Activated T-cell treated with anti-CD3 and anti-CD28 coated beads, Interleukin-2, amount 50 U/mL, for 48 hours (primary cell): Measurements from ENCODE around the gene BMPR1B.
"Not testable (repeated sequence)": the region's sequence is repeated elsewhere in the genome, so short reads cannot be mapped to it uniquely, and the experiment has no call there.

ENCODE experiments used
- DNase-seq, 2 experiments: peaks; one replicate each; pipeline ENCODE4 v3.0.0-alpha.2; 2020

BMPR1B gene

GRCh38 chr4:94841166-94841863 is 83.6 kb downstream of the BMPR1B start:
- DNase-seq, result not testable (repeated sequence)

GRCh38 chr4:94841864-94842221 is 84.1 kb downstream of the BMPR1B start:
- no peak for DNase-seq

GRCh38 chr4:94843216-94843615 is 85.5 kb downstream of the BMPR1B start:
- no peak for DNase-seq

GRCh38 chr4:94848326-94848725 is 90.6 kb downstream of the BMPR1B start:
- no peak for DNase-seq

- DNase-seq, result no peak
These were observed 92.1 kb downstream of the BMPR1B start for GRCh38 chr4:94849901-94850300.

GRCh38 chr4:94852616-94853015 is 94.9 kb downstream of the BMPR1B start:
- no peak for DNase-seq

GRCh38 chr4:94856030-94856429 is 98.3 kb downstream of the BMPR1B start:
- no peak for DNase-seq

- DNase-seq, result no peak
These were observed 112.4 kb downstream of the BMPR1B start for GRCh38 chr4:94870146-94870545.

GRCh38 chr4:94871644-94872305 is 114.0 kb downstream of the BMPR1B start:
- DNase-seq, result no peak

GRCh38 chr4:94877973-94878372 is 120.2 kb downstream of the BMPR1B start:
- DNase-seq, result no peak

GRCh38 chr4:94880956-94881355 is 123.2 kb downstream of the BMPR1B start:
- DNase-seq, result no peak

- DNase-seq, result no peak
These were observed 125.0 kb downstream of the BMPR1B start for GRCh38 chr4:94882756-94883155.

- no peak for DNase-seq
These were observed 129.3 kb downstream of the BMPR1B start for GRCh38 chr4:94887027-94887426.

- no peak for DNase-seq
These were observed 131.8 kb downstream of the BMPR1B start for GRCh38 chr4:94889523-94889922.

GRCh38 chr4:94889946-94890345 is 132.2 kb downstream of the BMPR1B start:
- no peak for DNase-seq

- DNase-seq, result no peak
These were observed 132.8 kb downstream of the BMPR1B start for GRCh38 chr4:94890579-94890978.

GRCh38 chr4:94892051-94892450 is 134.3 kb downstream of the BMPR1B start:
- no peak for DNase-seq

- no peak for DNase-seq
These were observed 137.3 kb downstream of the BMPR1B start for GRCh38 chr4:94895081-94895480.

GRCh38 chr4:94897023-94897422 is 139.3 kb downstream of the BMPR1B start:
- DNase-seq, result no peak

- DNase-seq, result no peak
These were observed 147.8 kb downstream of the BMPR1B start for GRCh38 chr4:94905511-94905910.

GRCh38 chr4:94909645-94910044 is 151.9 kb downstream of the BMPR1B start:
- DNase-seq, result no peak

- no peak for DNase-seq
These were observed 153.4 kb downstream of the BMPR1B start for GRCh38 chr4:94911106-94911505.

- no peak for DNase-seq
These were observed 154.9 kb downstream of the BMPR1B start for GRCh38 chr4:94912606-94913005.

GRCh38 chr4:94913316-94913715 is 155.6 kb downstream of the BMPR1B start:
- DNase-seq, result no peak

- no peak for DNase-seq
These were observed 159.4 kb downstream of the BMPR1B start for GRCh38 chr4:94917146-94917545.
